Right lung (tissue), 10 donors: ENCODE measurements around the gene ZNF45. TPM values are rescaled to one million over a fixed set of nuclear protein-coding genes. Genes with fewer than 3 reads are reported as not detected.
A peak's percentile ranks its signal among the peaks of the same experiment; 100 is the strongest.
"Not testable (repeated sequence)": the region's sequence is repeated elsewhere in the genome, so short reads cannot be mapped to it uniquely, and the experiment has no call there.

Experiments
- DNase-seq, 2 donors: peaks; one replicate each; pipeline ENCODE4 v3.0.0-alpha.2; 2013
- long read RNA-seq, 8 donors: transcript quantifications; one replicate each; lab custom pipeline, GENCODE V29; 2026
- polyA plus RNA-seq, 5 donors: library from polyadenylated mRNA; unstranded; fragments of 120-200 nt; gene quantifications; one replicate each; pipeline versions ENCODE4 v1.2.1 to v1.2.3, GENCODE V29; 2013; ENCODE audit warnings: inconsistent platforms in 1 of 5, low replicate concordance in 1 of 5; ENCODE audit not compliant: insufficient read length in 5 of 5, insufficient read depth in 1 of 5

Gene ZNF45
- polyA plus RNA-seq: 10 to 100 TPM; 23.8 to 36.1 (median 31.1) TPM
- long read RNA-seq, donor 1, partial matches to known transcripts: 11 of 19 reads
- long read RNA-seq, donor 1, other reads (novel, unspliced or antisense): 8 of 19 reads
- long read RNA-seq, donor 2, partial matches to known transcripts: 13 of 13 reads
- long read RNA-seq, donor 2, other reads (novel, unspliced or antisense): 0 of 13 reads
- long read RNA-seq, donor 3, partial matches to known transcripts: 19 of 25 reads
- long read RNA-seq, donor 3, other reads (novel, unspliced or antisense): 5 of 25 reads
- long read RNA-seq, donor 4, partial matches to known transcripts: 0 of 1 reads
- long read RNA-seq, donor 4, other reads (novel, unspliced or antisense): 0 of 1 reads
- long read RNA-seq, donor 5, partial matches to known transcripts: 9 of 10 reads
- long read RNA-seq, donor 5, other reads (novel, unspliced or antisense): 0 of 10 reads
- long read RNA-seq, donor 6, partial matches to known transcripts: 19 of 21 reads
- long read RNA-seq, donor 6, other reads (novel, unspliced or antisense): 0 of 21 reads
- long read RNA-seq, donor 7, partial matches to known transcripts: 0 of 5 reads
- long read RNA-seq, donor 7, other reads (novel, unspliced or antisense): 5 of 5 reads
- long read RNA-seq, donor 8, partial matches to known transcripts: 0 of 1 reads
- long read RNA-seq, donor 8, other reads (novel, unspliced or antisense): 0 of 1 reads

DNA sequence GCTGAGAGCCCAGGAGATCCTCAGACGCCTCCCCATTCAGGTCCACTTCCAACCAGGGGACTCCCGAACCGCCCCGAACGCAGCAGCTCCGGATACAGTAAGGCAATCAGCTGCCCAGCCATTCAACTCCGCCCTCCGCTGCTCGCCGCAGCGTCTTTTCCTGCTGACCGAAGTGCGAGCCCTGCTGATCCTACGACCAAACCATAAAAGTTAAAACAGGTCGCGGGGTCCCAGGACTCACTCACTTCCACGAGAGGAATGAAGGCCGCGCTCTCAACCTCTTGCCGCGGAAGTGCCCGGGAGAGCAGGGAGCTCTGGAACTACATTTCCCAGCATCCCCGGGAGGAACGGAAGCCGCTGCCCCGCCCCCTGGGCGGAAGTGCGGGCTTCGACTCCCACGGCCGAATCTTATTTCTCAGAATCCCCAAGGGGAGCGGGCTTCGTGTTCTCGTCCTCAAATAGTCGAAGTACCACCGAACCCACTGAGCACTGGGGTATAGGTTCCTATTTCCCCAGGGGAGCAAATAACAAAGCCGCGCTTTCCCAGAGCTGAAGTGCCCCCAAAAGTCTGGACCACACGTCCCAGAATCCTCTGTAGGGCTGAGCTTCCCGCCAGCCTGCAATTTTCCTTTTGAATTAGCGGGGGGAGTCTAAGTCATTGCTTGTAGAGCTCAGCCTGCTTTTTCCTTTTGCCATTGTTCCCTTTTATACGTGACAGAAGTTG is at the start of gene ZNF45:
Gene ZNF45, minus strand, starts transcription at position 298 of the 724 bp plus-strand sequence. CDS start 13,097 bp downstream, outside the sequence.
- DNase-seq: peak; percentile 89 to 91

DNA sequence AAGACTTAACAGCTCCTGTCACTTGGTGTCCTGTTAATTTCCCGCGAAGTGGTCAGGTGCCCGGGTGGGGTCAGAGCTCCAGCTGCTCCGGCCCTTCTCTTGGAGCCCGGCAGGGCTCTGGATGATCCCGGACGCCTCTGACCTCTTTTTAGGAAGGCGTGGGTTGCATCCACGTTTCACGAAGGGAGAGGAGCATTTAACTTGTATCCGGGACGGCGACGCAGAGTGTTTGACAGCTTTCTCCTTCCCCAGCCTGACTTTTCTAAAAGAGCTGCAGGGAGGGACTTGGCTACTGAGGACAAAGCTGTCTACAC is 49.6 kb upstream of the ZNF45 start:
- no peak for DNase-seq

DNA sequence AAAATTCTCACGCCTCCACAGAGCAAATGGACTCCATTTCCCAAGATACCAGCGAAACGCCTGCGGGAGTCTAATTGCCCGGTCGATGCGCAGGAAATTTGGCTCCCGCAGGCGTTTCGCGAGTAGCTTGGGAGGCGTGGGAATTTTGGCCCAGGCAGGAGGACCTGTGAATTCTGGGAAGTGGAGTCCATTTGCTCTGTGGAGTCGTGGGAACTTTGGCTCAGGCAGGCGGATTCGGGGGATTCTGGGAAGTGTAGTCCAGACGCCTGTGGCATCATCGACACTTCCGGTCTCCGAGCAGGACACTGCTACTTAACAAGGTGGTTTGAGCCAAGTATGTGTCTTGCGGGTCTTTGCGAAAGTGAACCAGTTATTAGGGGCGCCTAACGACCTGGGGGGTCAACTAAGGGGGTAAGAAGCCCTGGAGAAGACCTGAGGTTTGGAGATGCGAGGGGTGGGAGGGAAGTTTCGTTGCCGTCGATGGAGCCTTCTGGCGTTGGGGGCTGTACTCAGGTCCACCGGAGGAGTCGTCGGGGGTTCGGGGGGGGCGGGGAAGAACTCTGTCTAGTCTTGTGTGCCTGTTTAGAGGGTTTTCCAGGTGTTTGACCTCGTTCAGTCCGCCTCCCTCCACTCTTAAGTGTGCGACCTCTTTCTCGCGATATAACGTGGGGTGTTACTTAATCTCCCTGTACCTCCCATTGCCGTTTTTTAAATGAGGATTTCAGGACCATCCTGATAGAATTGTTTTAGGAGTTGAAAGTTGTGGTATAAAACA is 49.0 kb upstream of the ZNF45 start, which contains the start of gene ZNF155:
Gene ZNF155, plus strand, starts transcription at position 277 of the 775 bp plus-strand sequence. CDS start 4,356 bp downstream, outside the sequence.
- DNase-seq: peak; percentile 92

DNA sequence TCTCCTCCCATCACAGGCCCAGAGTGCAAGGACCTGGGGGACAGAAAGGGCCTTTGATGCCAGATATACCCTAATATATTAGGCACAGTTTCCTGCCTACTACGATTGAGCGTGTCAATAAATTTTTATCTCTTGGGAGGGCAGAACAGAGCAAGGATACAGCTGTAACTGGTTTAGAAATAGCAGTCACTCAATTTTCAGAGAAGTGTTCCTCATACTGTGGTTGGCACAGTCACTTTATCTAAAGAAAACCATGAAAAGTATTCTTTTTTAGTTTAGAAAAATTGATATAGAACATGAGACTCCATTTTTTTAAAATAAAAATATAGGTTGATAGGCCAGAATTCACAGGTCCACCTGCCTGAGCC is 48.4 kb upstream of the ZNF45 start:
- DNase-seq: peak in 1 of 2 donors; percentile 1

DNA sequence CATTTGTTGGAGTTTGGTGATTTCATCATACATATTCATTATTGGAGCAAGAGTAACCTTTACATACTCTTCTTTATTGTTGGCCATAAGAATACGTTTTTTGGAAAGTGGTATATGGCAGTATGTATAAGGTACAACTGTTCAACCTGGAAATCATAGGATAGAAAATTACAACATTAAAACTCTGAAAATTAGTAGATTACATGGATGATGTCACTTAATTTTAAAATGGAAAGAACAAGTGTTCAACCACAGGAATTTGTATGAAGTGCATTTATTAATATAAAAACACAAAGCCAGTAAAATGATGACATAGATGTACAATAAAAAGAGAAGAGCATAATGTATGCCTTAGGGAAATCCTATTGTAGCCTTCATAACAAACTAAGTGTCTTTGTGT is 41.6 kb upstream of the ZNF45 start:
- DNase-seq: no peak

DNA sequence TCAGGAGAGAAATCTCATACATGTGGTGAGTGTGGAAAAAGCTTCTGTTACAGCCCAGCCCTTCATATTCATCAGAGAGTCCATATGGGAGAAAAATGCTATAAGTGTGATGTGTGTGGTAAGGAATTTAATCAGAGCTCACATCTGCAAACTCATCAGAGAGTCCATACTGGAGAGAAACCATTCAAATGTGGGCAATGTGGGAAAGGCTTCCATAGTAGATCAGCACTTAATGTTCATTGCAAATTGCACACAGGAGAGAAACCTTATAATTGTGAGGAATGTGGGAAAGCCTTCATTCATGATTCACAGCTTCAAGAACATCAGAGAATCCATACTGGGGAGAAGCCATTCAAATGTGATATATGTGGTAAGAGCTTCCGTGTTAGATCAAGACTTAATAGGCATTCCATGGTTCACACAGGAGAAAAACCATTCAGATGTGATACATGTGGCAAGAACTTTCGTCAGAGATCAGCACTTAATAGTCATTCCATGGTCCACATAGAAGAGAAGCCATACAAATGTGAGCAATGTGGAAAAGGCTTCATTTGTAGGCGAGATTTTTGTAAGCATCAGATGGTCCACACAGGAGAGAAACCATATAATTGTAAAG is 31.1 kb upstream of the ZNF45 start:
- DNase-seq: no peak

DNA sequence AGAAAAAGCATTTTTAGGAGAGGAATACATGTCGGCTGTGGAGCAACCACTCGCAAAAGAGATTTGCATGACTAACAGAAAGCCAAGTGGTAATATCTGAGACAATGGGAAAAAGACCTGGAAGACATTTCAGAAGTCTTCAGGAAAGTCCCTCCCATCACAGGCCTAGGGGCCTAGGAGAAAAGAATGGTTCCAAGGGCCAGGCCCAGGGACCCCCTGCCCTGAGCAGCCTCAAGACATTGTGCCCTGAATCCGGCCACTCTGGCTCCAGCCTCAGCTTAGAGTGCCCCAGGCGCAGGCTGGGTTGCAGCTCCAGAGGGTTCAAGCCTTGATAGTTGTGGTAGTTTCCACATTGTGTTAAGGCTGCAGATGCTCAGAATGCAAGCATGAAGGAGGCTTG is 25.3 kb upstream of the ZNF45 start:
- no peak for DNase-seq

DNA sequence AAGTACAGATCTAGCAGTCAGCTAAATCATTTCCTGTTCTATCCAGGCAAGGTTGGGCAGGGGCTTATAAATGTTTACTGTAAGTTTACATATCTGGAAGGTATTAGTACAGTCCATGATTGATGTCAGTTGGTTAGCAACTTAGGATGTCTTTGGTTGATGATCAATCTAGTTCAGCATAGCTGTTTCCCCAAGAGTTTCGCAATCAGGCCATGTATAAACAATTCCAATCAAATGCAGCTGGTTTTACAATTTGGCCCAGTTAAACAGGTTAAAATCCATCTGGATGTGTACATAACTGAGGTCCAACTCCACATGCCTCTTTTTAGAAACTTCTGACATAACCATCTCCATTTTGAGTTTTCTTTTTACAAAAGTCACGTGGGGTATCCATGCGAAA is 22.8 kb upstream of the ZNF45 start:
- no peak for DNase-seq

DNA sequence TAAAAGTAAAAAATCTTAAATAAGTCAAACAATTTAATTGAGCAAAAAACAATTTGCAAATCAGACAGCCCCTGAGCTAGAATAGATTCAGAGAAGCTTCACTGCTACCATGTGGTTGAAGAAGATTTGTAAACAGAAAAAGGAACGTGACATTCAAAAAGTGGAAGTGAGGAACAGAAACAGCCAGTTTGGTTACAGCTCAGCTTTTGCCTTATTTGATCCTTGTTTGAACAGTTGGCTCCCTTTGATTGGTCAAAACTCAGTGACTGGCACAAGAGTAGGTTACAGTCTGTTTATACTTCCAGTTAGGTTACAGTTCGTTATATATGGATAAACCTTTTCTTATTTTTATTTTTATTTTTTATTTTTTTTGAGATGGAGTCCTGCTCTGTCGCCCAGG is 21.7 kb upstream of the ZNF45 start:
- no peak for DNase-seq

DNA sequence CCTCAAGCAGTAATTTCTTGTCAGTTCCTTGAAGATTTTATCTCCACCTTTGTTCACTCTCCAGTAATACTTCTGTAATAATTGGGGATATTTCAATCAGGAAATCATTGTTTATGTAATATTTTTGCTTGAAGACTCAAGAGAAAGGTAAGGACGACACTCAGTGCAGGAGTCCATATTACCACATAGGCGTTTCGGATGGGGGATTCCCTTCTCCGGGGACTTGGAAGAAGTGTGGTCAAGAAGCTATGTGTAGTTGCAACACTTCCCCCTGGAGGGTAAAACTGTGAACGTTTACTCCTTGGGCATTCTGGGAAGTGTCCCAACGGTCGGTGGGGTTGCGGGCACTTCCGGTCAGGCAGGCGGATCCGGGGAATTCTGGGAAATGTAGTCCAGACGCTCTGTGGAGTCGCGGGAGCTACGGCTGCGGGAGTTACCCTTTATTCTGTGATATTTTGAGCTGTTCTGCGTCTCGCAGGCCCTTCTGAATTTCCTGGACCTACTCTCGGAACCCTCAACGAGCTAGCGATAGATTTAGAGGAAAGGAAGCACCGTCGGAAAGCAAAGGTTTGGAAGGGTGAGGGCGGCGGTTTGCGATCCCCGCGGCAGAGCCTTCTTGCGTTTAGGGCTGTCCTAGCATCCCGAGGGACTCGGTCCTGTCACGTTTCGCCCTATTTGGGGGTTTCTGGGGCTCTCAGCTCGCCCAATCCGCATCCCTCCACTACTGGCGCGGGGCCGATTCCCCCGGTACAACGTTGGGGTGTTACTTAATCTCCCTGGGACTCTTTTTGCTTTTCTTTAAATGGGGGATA is 16.0 kb upstream of the ZNF45 start, which contains the start of gene ZNF221:
Gene ZNF221, plus strand, starts transcription at position 395 of the 812 bp plus-strand sequence. CDS start 11,499 bp downstream, outside the sequence.
- DNase-seq: peak; percentile 92 to 94

DNA sequence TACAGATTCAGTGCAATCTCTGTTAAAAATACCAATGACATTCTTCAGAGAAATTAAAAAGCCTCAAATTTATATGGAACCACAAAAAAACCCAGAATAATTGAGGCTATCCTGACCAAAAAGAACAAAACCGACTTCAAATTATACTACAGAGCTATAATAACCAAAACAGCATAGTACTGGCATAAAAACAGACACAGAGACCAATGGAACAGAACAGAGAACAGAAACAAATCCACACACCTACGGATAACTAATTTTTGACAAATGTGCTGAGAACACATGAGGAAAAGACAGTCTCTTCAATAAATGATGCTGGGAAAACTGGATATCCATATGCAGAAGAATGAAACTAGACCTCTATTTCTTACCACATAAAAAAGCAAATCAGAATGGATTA is 14.7 kb upstream of the ZNF45 start:
- DNase-seq: not testable (repeated sequence)

DNA sequence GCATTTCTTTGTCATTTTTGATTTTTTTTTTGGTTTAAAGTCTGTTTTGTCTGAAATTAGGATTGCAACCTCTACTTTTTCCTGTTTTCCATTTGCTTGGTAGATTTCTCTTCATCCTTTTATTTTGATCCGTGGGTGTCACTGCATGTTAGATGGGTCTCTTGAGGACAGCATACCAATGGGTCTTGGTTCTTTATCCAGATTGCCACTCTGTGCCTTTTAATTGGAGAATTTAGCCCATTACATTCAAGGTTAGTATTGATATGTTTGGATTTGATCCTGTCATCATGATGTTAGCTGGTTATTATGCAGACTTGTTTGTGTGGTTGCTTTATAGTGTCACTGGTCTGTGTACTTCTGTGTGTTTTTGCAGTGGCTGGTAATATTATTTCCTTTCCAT is 12.3 kb upstream of the ZNF45 start:
- not testable (repeated sequence) for DNase-seq

DNA sequence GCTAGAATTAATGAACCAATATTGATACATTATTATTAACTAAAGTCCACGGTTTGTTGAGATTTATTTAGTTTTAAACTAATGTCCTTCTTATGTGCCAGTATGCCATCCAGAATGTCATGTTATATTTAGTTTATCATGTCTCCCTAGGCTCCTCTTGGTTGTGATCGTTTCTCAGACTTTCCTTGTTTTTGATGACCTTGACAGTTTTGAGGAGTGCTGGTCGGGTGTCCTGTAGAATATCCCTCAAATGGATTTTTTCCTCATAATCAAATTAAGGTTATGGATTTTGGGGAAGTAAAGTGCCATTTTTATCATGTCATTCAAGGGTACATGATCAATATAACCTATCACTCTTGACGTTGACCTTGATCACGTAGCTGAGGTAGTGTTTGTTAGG is 6.1 kb upstream of the ZNF45 start:
- no peak for DNase-seq

DNA sequence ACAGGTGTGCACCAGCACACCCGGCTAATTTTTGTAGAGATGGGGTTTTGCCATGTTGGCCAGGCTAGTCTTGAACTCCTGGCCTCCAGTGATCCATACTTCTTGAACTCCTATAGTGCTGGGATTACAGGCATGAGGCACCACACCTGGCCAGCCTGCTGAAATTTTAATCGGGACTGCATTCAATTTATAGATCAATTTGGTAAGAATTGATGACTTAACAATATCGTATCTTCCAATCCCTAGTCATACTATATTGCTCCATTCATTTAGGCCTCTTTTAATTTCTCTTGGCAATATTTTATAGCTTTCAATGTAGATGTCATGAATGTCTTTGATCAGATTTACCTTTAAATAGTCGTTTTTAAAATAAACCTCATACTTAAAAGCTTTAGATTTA is 5.6 kb upstream of the ZNF45 start:
- DNase-seq: no peak

DNA sequence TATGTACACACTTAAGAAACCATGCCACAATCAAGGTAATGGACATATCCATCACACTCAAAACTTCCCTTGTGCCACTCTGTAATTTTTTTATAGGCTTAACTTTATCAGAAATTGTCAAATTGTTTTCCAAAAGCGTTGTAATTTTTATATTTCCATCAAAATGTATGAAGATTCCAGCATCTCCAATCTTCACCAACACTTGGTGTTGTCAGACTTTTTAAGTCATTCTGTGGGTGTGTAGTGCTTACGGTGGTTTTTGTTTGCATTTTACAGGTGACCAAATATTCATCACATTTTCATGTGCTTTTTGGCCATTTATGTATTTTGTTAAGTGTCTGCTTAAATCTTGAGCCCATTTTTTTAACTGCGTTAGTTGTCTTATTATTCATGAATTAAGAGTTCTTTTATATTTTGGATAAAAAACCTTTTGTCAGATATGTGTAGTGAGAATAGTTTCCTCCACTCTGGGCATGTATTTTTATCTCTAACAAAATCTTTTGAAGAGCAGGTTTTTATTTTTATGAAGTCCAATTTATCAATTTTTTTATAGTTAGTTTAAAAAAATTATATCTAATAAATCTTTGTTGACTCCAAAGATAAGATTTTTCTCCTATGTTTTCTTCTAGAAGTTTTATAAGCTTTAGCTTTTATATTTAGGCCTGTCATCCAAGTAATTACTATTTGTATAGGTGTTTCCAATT is 4.6 kb upstream of the ZNF45 start:
- DNase-seq: no peak

DNA sequence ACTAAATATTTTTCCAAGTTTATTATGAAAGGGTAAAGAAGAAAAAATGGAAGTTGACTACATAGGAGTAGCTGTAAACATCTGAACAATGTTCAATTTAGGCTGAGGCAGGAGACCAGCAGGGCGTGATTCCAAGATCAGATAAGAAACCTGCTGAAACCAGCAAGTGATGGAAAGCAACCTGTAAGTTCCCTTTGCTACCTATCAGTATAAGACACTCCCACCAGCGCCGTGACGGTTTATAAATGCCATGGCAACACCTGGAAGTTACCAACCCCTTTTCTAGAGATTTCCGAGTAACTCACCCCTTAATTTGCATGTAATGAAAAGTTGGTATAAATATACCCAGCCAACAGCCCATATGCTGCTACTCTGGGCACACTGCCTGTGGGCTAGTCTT is 1.1 kb upstream of the ZNF45 start:
- DNase-seq: no peak

DNA sequence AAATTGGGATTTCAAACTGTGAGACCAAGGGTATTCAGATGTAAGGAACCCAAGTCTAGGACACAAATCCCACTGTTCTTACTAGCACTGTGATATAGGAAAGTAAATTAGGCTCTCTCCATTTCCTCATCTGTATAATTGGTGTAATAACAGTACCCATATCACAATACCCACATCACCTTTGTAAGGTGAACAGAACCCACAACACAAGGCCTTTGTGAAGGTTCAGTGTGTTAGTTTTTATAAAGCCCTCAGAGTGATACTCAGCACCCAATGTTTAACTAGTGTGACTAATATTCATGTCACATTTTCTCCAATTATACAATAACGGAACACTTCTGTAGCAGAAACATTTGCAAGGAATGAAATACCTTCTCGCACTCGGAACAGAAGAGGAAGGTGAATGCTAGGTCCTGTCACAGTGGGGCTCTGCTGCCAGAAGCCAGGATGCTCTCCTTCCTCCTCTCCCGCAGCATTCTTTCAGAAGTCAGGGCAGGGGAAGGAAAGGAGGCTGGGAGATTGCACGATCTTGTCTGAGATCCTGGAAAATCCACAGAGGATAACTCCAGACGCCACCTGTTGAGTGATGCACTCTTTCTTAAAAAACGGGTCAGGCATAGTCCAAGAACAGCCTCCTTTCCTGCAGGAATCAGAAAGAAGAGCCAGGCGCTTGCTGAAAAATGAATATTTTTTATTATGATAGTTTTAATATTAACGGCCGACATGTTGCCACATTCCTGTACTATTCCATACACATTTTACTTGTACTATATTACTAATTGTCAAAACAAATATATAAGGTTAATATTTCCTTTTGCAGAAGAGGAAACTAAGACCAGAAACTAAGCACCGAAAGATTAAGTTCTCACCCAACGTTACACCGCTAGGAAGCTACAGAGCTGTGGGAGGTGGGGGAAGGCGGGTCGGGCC is 762 bp downstream of the ZNF45 start:
- no peak for DNase-seq

DNA sequence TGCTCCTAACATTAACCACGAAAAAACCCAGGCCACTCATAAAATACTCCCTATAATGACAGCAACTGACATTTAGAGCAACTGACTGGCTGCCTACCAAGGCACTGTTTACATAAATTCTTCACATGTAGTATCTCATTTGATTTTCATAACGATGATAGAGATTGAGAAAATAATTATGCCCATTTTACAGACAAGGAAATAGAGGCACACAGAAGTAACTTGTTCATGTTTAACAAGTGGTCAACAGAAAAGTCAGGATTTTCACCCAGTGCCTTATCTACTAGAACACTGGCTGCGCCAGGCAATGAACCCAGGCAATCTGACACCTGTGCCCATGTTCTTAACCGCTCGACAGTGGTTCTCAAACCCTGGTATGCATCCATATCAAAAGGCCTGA is 6.3 kb downstream of the ZNF45 start:
- no peak for DNase-seq
